ENCODE data around the gene B3GNT3.

DNA sequence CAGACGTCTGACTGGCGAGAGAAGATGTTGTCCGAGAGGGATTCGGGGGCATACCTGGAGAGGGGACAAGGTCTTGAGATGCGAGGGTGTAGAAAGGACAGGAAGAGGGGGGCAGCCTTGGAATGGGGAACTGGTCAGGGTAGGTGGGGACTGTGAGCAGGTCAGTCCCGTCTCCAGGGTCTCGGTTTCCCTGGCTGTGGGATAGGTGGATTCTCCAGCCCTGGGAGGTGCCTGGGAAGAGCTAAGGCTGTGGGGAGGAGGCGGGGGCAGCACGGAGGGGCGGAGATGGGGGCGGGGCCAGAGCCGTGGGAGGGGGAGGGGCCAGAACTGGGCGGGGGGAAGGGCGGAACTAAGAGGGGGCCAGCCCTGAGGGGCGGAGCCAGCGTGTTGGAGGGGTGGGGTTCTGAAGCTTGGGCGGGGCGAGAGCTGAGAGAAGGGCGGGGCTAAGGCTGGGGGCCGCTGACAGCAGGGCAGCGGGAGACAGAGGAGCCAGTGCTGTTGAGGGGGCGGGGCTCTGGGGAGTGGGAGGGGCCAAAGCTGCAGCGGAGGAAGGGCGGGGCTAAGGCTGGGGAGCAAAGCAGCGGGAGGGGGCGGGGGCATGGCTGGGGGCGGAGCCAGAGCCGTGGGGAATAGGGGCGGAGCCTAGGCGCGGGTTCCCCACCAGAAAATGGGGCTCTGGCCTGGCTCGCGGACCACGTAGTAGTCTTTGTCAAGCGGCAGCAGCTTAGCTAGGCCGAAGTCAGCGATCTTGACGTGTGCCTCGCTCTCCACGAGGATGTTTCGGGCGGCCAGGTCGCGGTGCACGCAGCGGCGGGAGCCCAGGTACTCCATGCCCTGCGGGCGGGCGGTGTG lies 35.9 kb downstream of the B3GNT3 start:
- TF ChIP-seq EZH2 (IDR thresholded peaks at IDR 0.05): no peak
- TF ChIP-seq, protein P1, sequence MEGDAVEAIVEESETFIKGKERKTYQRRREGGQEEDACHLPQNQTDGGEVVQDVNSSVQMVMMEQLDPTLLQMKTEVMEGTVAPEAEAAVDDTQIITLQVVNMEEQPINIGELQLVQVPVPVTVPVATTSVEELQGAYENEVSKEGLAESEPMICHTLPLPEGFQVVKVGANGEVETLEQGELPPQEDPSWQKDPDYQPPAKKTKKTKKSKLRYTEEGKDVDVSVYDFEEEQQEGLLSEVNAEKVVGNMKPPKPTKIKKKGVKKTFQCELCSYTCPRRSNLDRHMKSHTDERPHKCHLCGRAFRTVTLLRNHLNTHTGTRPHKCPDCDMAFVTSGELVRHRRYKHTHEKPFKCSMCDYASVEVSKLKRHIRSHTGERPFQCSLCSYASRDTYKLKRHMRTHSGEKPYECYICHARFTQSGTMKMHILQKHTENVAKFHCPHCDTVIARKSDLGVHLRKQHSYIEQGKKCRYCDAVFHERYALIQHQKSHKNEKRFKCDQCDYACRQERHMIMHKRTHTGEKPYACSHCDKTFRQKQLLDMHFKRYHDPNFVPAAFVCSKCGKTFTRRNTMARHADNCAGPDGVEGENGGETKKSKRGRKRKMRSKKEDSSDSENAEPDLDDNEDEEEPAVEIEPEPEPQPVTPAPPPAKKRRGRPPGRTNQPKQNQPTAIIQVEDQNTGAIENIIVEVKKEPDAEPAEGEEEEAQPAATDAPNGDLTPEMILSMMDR (IDR thresholded peaks at IDR 0.05): peak; percentile 0

Measured in neural progenitor cell (in vitro differentiated cells).